ENCODE results near the gene WDFY4. TPM values are rescaled to one million over a fixed set of nuclear protein-coding genes. Genes with fewer than 3 reads are reported as not detected.

Gene WDFY4
- total and polyA plus RNA-seq, 2 of the 13 experiments (the other 11 are each of a cell fraction or from before 2014, with no cell fraction given): not detected

DNA sequence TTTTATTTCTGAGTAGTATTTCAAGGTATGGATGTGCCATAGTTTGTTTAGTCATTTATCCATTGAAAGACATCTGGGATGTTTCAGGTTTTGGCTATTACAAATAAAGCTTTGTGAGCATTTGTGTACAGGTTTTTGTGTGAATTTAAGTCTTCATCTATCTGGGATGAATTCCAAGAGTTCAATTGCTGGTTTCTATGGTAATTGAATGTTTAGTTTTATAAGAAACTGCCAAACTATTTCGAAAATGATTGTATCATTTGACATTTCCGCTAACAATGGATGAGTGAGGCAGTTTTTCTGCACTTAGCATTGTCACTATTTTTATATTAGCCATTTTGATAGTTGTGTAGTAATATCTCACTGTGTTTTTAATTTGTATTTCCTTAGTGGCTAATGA lies 99.4 kb downstream of the WDFY4 start:
- CTCF ChIA-PET (ENCODE audit: low intra/inter-chr PET ratio, low total read pairs): no interaction called here
- no peak overlapping the region for H2AFZ ChIP-seq (ENCODE audit: low read length)
- no peak for TF ChIP-seq ZNF264 (CRISPR knock-in tag; IDR thresholded peaks at IDR 0.05)
- TF ChIP-seq GABPB1 (CRISPR knock-in tag; IDR thresholded peaks at IDR 0.05): no peak
- TF ChIP-seq, protein P1, sequence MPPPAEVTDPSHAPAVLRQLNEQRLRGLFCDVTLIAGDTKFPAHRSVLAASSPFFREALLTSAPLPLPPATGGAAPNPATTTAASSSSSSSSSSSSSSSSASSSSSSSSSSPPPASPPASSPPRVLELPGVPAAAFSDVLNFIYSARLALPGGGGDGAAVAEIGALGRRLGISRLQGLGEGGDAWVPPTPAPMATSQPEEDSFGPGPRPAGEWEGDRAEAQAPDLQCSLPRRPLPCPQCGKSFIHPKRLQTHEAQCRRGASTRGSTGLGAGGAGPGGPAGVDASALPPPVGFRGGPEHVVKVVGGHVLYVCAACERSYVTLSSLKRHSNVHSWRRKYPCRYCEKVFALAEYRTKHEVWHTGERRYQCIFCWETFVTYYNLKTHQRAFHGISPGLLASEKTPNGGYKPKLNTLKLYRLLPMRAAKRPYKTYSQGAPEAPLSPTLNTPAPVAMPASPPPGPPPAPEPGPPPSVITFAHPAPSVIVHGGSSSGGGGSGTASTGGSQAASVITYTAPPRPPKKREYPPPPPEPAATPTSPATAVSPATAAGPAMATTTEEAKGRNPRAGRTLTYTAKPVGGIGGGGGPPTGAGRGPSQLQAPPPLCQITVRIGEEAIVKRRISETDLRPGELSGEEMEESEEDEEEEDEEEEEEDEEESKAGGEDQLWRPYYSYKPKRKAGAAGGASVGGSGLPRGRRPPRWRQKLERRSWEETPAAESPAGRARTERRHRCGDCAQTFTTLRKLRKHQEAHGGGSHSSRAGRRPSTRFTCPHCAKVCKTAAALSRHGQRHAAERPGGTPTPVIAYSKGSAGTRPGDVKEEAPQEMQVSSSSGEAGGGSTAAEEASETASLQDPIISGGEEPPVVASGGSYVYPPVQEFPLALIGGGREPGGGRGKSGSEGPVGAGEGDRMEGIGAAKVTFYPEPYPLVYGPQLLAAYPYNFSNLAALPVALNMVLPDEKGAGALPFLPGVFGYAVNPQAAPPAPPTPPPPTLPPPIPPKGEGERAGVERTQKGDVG (CRISPR knock-in tag; IDR thresholded peaks at IDR 0.05; ENCODE audit: borderline replicate concordance): no peak
- TF ChIP-seq NFATC3 (CRISPR knock-in tag; IDR thresholded peaks at IDR 0.05): no peak
- TF ChIP-seq RFXANK (CRISPR knock-in tag; IDR thresholded peaks at IDR 0.05): no peak
- no peak for TF ChIP-seq STAT5B (CRISPR knock-in tag; IDR thresholded peaks at IDR 0.05)
- TF ChIP-seq, protein P2, sequence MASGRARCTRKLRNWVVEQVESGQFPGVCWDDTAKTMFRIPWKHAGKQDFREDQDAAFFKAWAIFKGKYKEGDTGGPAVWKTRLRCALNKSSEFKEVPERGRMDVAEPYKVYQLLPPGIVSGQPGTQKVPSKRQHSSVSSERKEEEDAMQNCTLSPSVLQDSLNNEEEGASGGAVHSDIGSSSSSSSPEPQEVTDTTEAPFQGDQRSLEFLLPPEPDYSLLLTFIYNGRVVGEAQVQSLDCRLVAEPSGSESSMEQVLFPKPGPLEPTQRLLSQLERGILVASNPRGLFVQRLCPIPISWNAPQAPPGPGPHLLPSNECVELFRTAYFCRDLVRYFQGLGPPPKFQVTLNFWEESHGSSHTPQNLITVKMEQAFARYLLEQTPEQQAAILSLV (CRISPR knock-in tag; IDR thresholded peaks at IDR 0.05; ENCODE audit: borderline replicate concordance): no peak
- TF ChIP-seq, protein P3, sequence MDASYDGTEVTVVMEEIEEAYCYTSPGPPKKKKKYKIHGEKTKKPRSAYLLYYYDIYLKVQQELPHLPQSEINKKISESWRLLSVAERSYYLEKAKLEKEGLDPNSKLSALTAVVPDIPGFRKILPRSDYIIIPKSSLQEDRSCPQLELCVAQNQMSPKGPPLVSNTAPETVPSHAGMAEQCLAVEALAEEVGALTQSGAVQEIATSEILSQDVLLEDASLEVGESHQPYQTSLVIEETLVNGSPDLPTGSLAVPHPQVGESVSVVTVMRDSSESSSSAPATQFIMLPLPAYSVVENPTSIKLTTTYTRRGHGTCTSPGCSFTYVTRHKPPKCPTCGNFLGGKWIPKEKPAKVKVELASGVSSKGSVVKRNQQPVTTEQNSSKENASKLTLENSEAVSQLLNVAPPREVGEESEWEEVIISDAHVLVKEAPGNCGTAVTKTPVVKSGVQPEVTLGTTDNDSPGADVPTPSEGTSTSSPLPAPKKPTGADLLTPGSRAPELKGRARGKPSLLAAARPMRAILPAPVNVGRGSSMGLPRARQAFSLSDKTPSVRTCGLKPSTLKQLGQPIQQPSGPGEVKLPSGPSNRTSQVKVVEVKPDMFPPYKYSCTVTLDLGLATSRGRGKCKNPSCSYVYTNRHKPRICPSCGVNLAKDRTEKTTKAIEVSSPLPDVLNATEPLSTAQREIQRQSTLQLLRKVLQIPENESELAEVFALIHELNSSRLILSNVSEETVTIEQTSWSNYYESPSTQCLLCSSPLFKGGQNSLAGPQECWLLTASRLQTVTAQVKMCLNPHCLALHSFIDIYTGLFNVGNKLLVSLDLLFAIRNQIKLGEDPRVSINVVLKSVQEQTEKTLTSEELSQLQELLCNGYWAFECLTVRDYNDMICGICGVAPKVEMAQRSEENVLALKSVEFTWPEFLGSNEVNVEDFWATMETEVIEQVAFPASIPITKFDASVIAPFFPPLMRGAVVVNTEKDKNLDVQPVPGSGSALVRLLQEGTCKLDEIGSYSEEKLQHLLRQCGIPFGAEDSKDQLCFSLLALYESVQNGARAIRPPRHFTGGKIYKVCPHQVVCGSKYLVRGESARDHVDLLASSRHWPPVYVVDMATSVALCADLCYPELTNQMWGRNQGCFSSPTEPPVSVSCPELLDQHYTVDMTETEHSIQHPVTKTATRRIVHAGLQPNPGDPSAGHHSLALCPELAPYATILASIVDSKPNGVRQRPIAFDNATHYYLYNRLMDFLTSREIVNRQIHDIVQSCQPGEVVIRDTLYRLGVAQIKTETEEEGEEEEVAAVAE (CRISPR knock-in tag; IDR thresholded peaks at IDR 0.05; ENCODE audit: borderline replicate concordance): no peak
- no peak for TF ChIP-seq ZNF556 (CRISPR knock-in tag; IDR thresholded peaks at IDR 0.05; ENCODE audit: borderline replicate concordance)
- TF ChIP-seq SP140L (CRISPR knock-in tag; IDR thresholded peaks at IDR 0.05; ENCODE audit: borderline replicate concordance): no peak
- TF ChIP-seq FOSL2 (CRISPR knock-in tag; IDR thresholded peaks at IDR 0.05): no peak
- TF ChIP-seq CCDC6 (CRISPR knock-in tag; IDR thresholded peaks at IDR 0.05): no peak
- no peak for TF ChIP-seq MIER3 (CRISPR knock-in tag; IDR thresholded peaks at IDR 0.05; ENCODE audit: borderline replicate concordance)
- no peak for TF ChIP-seq ZFP62 (CRISPR knock-in tag; IDR thresholded peaks at IDR 0.05)

More for the DNA sequence above, 99.4 kb downstream of the WDFY4 start:
- POLR2A ChIA-PET: no interaction called here
- intact Hi-C loops (cut with micrococcal nuclease; ENCODE audit: unreplicated experiment): no loop called here
- Histone ChIP-seq H3K4me3 (replicated peaks in 1 of 3; ENCODE audit: insufficient read depth in 1 of 3, low read depth in 2 of 3, low read length in 3 of 3) (no peak overlapping the region), H3K9me3 (ENCODE audit: low read length) (no peaks in the 10 kb centered on the region), H3K36me3 (replicated peaks in 1 of 2; ENCODE audit: control insufficient read depth in 1 of 2, insufficient read depth in 2 of 2, low read length in 2 of 2) (no peaks in the 10 kb centered on the region), H3K4me1 (ENCODE audit: insufficient read depth, low read length) (no peaks in the 10 kb centered on the region), H3K79me2 (ENCODE audit: insufficient read depth, low read length) (no peaks in the 10 kb centered on the region), H3K27me3 (ENCODE audit: control insufficient read depth in 1 of 2, insufficient read depth in 2 of 2, low read length in 2 of 2) (0 out of 5 replicates have a peak, but pooled peaks cover 0 to 4% of the 10 kb centered on the region in 2 experiments), H4K20me1 (ENCODE audit: insufficient read depth, low read length) (no peaks in the 10 kb centered on the region), H3K27ac (ENCODE audit: extremely low read length, insufficient read depth, low read length) (no peak overlapping the region), H3K4me2 (ENCODE audit: low read depth, low read length) (no peak overlapping the region), H3K9ac (ENCODE audit: insufficient read depth, low read depth, low read length) (no peak overlapping the region)
- DNase-seq (ENCODE audit: low spot score) (no peak), FAIRE-seq (no peak), ATAC-seq (no peak)
- 0% methylated on average over 2 of the region's 2 CpGs for WGBS (ENCODE audit: low lambda C conversion rate)
- in situ Hi-C loops (cut with HindIII; ENCODE audit: extremely low pct_ligation_motif_present, low pct_unique_long_range_greater_than_20kb): no loop called here
- BruUV-seq (replicated peaks): no TSS peak

Data from HepG2 (cell line).